Heart left ventricle (tissue), 13 donors: Measurements from ENCODE around the gene STXBP6.

Experiments
- POLR2A ChIP-seq, 2 donors: fragments of 450-650 bp; IDR thresholded peaks; one replicate each; pipeline ENCODE4 v1.6.1; 2017; ENCODE audit warnings: antibody characterized with exemption in 2 of 2, mild to moderate bottlenecking in 2 of 2, moderate library complexity in 2 of 2
- TF ChIP-seq, protein P1 (sequence below), 12 donors: fragments of 200-600 bp; sonication (generic) in 4 of 12; IDR thresholded peaks; one replicate each; pipeline versions ENCODE4 v1.5.0 to v1.8.0; 2018 to 2022; ENCODE audit warnings: antibody characterized with exemption in 12 of 12, mild to moderate bottlenecking in 5 of 12
- donor health status: ischemic (EF 13 %, LVEDD 7.1; RV severe dilation, severe dysfunction).
- donor health status: DM: no; HTN: yes; CAD: no.
- donor health status: DM: no; HTN: no; CAD: no.
- donor health status: ischemic (EF 25% LVEDD 6.9; RV normal size, moderate dysfunction).
- donor health status: ischemic (EF 25% LVEDD 5.7; RV mildly dilated, moderate dysfunction).
- donor health status: ischemic (EF 35%, LVEDD 5.7; RV mildly dilated, moderate dysfunction).
- donor health status: nonischemic (EF 11% LVEDD 7.7; RV severe dilation, severe dysfunction).
- donor health status: DM: yes; HTN: yes; CAD: no.
- donor health status: PGD.
- donor health status: ischemic (EF 29% LVEDD 5.4; RV normal size, mild dysfunction).
- donor health status: nonischemic (EF 23%, LVEDD 6.1; RV moderate dilation, normal function).

GRCh38 chr14:24808412-24808811, 241.5 kb downstream of the STXBP6 start:
- TF ChIP-seq, protein P1, sequence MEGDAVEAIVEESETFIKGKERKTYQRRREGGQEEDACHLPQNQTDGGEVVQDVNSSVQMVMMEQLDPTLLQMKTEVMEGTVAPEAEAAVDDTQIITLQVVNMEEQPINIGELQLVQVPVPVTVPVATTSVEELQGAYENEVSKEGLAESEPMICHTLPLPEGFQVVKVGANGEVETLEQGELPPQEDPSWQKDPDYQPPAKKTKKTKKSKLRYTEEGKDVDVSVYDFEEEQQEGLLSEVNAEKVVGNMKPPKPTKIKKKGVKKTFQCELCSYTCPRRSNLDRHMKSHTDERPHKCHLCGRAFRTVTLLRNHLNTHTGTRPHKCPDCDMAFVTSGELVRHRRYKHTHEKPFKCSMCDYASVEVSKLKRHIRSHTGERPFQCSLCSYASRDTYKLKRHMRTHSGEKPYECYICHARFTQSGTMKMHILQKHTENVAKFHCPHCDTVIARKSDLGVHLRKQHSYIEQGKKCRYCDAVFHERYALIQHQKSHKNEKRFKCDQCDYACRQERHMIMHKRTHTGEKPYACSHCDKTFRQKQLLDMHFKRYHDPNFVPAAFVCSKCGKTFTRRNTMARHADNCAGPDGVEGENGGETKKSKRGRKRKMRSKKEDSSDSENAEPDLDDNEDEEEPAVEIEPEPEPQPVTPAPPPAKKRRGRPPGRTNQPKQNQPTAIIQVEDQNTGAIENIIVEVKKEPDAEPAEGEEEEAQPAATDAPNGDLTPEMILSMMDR (IDR thresholded peaks at IDR 0.05), result no peak
- TF ChIP-seq POLR2A (IDR thresholded peaks at IDR 0.05), result no peak
